ENCODE data around the gene PUS1. TPM values are rescaled to one million over a fixed set of nuclear protein-coding genes. Genes with fewer than 3 reads are reported as not detected.
A peak's percentile ranks its signal among the peaks of the same experiment; 100 is the strongest.

Gene PUS1
- total RNA-seq, 4 donors from 2014 or later = 8.3 to 44.1 (median 15.6) TPM

DNA sequence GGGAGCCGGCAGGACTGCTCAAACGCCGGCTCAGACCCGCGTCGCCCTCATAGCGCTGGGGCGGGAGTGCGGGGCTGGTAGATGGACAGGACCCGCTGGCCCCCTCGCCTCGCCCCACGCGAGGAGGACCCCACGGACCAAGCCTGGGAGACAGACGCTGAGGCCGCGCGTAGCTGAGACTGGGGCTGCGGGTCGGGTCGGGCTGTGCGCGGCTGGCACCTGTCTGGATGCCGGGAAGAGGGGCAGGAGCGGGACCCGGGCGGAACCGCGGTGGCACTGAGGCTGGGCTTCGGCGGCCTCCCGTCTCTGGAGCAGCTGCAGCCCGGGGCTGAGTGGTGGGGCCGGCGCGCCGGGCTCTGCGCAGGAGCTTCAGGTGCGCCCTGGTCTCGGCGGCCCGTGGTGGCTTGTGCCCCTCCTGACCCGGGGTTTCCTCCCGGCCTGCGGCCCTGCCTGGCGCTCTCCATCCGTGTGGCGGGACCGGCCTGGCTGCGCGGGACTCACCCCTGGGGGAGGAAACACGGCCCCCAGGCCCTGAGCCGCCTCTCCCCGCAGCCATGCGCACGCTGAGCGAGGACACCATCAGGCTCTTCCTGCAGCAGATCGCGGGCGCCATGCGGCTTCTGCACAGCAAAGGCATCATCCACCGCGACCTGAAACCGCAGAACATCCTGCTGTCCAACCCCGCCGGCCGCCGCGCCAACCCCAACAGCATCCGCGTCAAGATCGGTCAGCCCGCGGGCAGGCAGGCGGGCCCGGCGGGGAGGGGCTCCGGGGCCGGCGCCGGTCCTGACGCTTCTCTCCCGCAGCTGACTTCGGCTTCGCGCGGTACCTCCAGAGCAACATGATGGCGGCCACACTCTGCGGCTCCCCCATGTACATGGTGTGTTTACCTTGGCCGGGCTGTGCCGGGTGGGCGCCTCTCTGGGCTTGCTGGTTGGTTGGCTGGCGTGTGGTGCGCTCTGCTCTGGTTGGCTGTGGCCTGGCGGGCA lies 20.7 kb upstream of the PUS1 start:
- peaks cover 0 to 70% (median 25%) of the 10 kb centered on the region in 3 donors for H3K36me3 ChIP-seq
- H3K27ac ChIP-seq = no peak overlapping the region
- peaks cover 0 to 31% (median 7%) of the 10 kb centered on the region in 4 donors for H3K4me1 ChIP-seq
- WGBS, 2 donors = 95 to 97% methylated on average over 58 to 76 of the region's 96 CpGs
- H3K4me3 ChIP-seq = no peak overlapping the region
- H3K9me3 ChIP-seq = no peaks in the 10 kb centered on the region
- H3K27me3 ChIP-seq = no peaks in the 10 kb centered on the region
- DNase-seq (ENCODE audit: low spot score in 2 of 2) = no peak
- TF ChIP-seq EP300 (IDR thresholded peaks at IDR 0.05) = no peak

DNA sequence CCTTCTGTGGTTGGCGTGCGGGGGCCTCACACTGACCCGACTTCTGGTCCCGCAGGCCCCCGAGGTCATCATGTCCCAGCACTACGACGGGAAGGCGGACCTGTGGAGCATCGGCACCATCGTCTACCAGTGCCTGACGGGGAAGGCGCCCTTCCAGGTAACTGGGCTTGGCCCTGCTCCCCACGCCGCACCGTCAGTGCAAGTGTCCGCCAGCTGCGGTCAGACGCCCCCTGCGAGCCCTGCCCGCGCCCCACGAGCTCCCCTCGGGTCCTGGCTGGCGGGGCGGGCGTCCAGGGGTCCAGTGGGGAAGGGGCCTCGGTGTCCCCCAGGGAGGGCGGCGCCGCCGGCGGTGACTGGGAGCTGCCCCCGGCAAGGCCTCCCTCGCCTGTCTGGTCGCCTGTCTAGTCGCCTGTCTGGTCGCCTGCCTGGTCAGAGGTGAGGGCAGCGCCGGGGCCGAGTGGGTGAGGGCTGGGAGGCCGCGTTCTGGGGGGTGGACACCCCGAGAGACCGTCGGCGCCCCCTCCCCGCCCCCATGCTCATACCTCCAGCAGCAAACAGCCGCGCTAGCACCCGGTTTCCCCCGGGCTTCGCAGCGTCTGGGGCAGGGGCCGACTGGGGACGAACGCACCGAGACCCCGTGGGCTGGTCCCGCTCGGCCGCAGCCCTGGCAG lies 19.9 kb upstream of the PUS1 start:
- 90 to 93% methylated on average over 42 to 48 of the region's 61 CpGs for WGBS, 2 donors
- Histone ChIP-seq H3K4me1 (peaks cover 0 to 22% (median 7%) of the 10 kb centered on the region in 4 donors), H3K9me3 (no peaks in the 10 kb centered on the region), H3K27me3 (no peaks in the 10 kb centered on the region), H3K36me3 (peaks cover 0 to 76% (median 25%) of the 10 kb centered on the region in 3 donors), H3K4me3 (no peak overlapping the region), H3K27ac (no peak overlapping the region)
- no peak for DNase-seq (ENCODE audit: low spot score in 2 of 2)
- TF ChIP-seq POLR2A (IDR thresholded peaks at IDR 0.05) (no peak), EP300 (IDR thresholded peaks at IDR 0.05) (no peak)
- TF ChIP-seq, protein P1, sequence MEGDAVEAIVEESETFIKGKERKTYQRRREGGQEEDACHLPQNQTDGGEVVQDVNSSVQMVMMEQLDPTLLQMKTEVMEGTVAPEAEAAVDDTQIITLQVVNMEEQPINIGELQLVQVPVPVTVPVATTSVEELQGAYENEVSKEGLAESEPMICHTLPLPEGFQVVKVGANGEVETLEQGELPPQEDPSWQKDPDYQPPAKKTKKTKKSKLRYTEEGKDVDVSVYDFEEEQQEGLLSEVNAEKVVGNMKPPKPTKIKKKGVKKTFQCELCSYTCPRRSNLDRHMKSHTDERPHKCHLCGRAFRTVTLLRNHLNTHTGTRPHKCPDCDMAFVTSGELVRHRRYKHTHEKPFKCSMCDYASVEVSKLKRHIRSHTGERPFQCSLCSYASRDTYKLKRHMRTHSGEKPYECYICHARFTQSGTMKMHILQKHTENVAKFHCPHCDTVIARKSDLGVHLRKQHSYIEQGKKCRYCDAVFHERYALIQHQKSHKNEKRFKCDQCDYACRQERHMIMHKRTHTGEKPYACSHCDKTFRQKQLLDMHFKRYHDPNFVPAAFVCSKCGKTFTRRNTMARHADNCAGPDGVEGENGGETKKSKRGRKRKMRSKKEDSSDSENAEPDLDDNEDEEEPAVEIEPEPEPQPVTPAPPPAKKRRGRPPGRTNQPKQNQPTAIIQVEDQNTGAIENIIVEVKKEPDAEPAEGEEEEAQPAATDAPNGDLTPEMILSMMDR (IDR thresholded peaks at IDR 0.05) = no peak

GRCh38 chr12:131909752-131910219 lies 19.3 kb upstream of the PUS1 start:
- 87 to 90% methylated on average over 15 to 24 of the region's 26 CpGs for WGBS, 2 donors
- peaks cover 0 to 82% (median 25%) of the 10 kb centered on the region in 3 donors for H3K36me3 ChIP-seq

GRCh38 chr12:131910302-131911027 lies 18.6 kb upstream of the PUS1 start:
- H3K4me3 ChIP-seq = no peak overlapping the region
- no peaks in the 10 kb centered on the region for H3K27me3 ChIP-seq
- TF ChIP-seq, protein P1 (IDR thresholded peaks at IDR 0.05) = no peak
- TF ChIP-seq POLR2A (IDR thresholded peaks at IDR 0.05) (no peak), EP300 (IDR thresholded peaks at IDR 0.05) (no peak)
- no peaks in the 10 kb centered on the region for H3K9me3 ChIP-seq
- WGBS, 2 donors = 81% methylated on average over 21 to 22 of the region's 23 CpGs
- H3K4me1 ChIP-seq = peaks cover 0 to 17% (median 7%) of the 10 kb centered on the region in 4 donors
- no peak overlapping the region for H3K27ac ChIP-seq
- no peak for DNase-seq (ENCODE audit: low spot score in 2 of 2)
- H3K36me3 ChIP-seq = peaks cover 0 to 89% (median 31%) of the 10 kb centered on the region in 3 donors

More at GRCh38 chr12:131909752-131910219, 19.3 kb upstream of the PUS1 start:
- no peaks in the 10 kb centered on the region for H3K27me3 ChIP-seq
- H3K27ac ChIP-seq = no peak overlapping the region
- no peaks in the 10 kb centered on the region for H3K9me3 ChIP-seq
- TF ChIP-seq, protein P1 (IDR thresholded peaks at IDR 0.05) = no peak
- TF ChIP-seq EP300 (IDR thresholded peaks at IDR 0.05) (no peak), POLR2A (IDR thresholded peaks at IDR 0.05) (no peak)
- no peak overlapping the region for H3K4me3 ChIP-seq
- DNase-seq (ENCODE audit: low spot score in 2 of 2) = no peak
- H3K4me1 ChIP-seq = peaks cover 0 to 17% (median 7%) of the 10 kb centered on the region in 4 donors

DNA sequence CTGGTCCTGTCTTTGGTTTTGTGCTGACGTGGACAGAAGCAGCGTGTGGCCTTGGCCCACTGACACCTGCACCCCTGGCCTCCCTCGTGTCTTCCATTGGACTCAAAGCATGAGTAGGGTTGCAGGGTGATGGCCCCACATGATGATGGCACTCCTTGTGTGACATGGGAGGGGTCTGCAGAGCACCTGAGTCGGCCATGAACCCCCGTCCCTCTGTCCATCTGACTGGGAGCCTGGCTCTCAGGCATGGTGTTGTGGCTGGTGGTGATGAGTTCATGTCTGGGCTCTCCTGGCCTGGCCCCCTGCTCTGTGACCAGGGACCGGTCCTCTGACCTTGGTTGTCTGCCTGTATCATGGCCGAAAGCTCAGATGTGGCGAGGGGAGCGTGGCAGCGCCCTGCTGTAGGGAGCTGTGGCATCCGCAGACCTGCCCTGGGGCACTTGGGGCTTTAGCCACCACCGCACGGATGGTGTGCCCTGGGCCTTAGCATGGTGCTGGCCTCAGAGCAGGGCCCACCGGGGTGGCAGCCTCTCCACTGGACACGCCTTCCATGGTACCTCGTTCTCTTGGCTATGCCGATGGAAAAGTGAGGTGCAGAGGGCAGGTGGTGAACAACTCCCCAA lies 17.9 kb upstream of the PUS1 start:
- Histone ChIP-seq H3K27me3 (no peaks in the 10 kb centered on the region), H3K4me1 (peaks cover 0 to 17% (median 7%) of the 10 kb centered on the region in 4 donors), H3K4me3 (no peak overlapping the region), H3K9me3 (no peaks in the 10 kb centered on the region), H3K36me3 (peaks cover 0 to 95% (median 36%) of the 10 kb centered on the region in 3 donors), H3K27ac (peak overlapping the region in 2 of 4 donors; percentile 71 to 87)
- 85 to 88% methylated on average over 8 of the region's 17 CpGs for WGBS, 2 donors
- TF ChIP-seq, protein P1 (IDR thresholded peaks at IDR 0.05) = no peak
- TF ChIP-seq POLR2A (IDR thresholded peaks at IDR 0.05) = no peak
- TF ChIP-seq EP300 (IDR thresholded peaks at IDR 0.05) = no peak
- DNase-seq (ENCODE audit: low spot score in 2 of 2) = no peak
